OCI-LY1 (cell line): ENCODE data around the gene SLC38A4.

Experiments
- CTCF ChIP-seq: fragments of 200-600 bp; sonication (generic), shearing (Covaris generic); IDR thresholded peaks from 2 replicates; pipeline ENCODE4 v1.5.1; 2017; ENCODE audit warnings: mild to moderate bottlenecking, antibody characterized with exemption, low read length, moderate library complexity, mixed read lengths
- EZH2 ChIP-seq: fragments of 200-600 bp; sonication (generic), shearing (Covaris generic); IDR thresholded peaks from 2 replicates; pipeline ENCODE4 v1.8.0; 2017; ENCODE audit warnings: borderline replicate concordance, mixed run types, mild to moderate bottlenecking, antibody characterized with exemption, low read length, moderate library complexity, mixed read lengths

GRCh38 chr12:46815809-46816208 is 10.0 kb downstream of the SLC38A4 start:
- TF ChIP-seq CTCF (no peak), EZH2 (no peak)
